HG03139 (cell line): ENCODE measurements around the gene HBZ.
"Not testable (repeated sequence)": the region's sequence is repeated elsewhere in the genome, so short reads cannot be mapped to it uniquely, and the experiment has no call there.

Experiments
- ATAC-seq: cut with Tn5 transposase; IDR thresholded peaks from one replicate; pipeline ENCODE4 v1.9.1; 2021; ENCODE audit not compliant: unreplicated experiment

The HBZ gene

DNA sequence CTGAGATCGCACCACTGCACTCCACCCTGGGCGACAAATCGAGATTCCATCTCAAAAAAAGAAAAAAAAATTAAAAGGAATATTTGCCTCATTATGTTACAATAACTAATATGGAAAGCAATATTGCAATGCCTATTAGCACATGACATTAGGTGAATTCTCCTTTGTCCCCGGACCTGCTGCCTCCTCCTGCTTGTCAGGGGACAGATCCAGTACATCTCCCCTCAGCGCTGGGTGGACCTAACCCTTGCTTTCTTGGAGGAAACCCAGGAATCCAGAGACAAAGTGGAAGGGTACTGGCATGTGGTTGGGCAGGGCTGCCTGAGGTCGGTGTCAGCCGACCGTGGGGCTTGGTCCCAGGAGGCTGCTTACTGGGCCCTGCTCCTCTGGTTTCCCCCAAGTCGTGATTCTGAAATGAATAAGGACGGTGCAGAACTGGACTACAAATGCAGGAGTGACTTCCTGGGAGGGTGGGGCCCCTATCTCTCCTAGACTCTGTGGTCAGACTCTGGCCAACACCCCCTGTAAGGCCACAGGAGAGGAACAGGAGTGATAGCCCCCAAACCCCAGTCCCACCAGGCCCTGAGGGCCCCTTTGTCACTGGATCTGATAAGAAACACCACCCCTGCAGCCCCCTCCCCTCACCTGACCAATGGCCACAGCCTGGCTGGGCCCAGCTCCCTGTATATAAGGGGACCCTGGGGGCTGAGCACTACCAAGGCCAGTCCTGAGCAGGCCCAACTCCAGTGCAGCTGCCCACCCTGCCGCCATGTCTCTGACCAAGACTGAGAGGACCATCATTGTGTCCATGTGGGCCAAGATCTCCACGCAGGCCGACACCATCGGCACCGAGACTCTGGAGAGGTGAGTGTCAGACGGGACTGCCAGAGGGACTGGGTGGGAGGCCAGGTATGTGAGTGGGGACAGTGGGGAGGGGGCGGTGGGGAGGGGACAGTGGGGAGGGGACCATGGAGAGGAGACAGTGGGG lies at the start of gene HBZ:
Gene HBZ (plus strand): TSS at position 504 of the 988 bp plus-strand sequence. CDS start 266 bp downstream, at position 770.
- ATAC-seq: no peak

DNA sequence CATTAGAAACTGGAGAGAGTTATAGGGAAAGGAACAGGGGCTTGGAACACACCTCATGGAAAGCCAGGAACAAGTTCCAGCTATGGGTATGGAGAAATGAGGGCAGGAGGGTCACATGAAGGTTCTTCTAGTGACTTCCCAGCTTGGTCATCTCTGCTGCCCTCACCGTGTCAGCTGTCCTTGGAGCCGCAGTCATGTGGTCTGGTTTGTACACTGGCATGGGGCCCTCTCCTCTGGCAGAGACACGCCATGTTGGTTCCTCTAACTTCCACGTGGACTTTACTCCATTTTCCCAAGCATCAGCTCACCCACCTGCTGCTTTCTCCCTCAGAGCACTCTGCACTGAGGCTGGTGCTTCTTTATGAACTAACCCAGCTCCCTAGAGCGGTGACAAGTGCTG lies 48.1 kb upstream of the HBZ start:
- no peak for ATAC-seq

DNA sequence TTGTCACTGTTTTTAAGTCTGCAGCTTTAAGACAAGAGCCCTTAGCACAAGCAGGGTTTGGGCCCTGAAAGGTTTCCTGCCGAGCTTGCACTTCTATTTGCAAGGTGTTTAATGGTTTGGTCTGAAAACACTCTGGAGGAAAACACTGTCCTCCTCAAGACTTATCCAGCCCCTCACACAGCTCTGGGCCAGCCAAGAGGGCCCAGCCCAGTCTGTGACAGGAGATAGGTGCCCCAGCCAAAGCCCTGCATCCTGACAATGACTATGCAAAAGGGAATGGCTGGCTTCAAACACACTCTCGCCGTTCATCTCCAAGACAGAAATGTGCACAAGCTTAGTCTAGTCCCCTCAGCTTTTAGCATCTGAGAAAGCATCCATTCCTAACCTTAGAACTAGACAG lies 47.5 kb upstream of the HBZ start:
- ATAC-seq: no peak

DNA sequence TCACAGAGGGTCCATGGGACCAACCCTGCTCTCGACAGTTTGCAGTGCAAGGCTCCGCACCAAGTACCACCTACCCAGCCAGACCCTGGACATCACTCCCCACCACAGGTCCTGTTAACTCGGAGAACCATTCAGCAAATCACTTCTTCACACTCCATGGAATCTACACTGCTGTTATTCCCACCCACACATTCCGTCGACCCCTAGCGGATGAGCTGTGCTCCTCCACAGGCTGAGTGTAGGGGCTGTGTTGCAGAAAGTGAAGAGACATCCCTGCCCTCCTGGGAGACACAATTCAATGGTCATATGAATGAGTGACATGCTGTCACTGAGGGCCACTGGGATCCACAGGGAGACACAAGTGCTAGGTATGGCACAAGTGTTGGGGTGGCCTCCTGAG lies 46.9 kb upstream of the HBZ start:
- no peak for ATAC-seq

DNA sequence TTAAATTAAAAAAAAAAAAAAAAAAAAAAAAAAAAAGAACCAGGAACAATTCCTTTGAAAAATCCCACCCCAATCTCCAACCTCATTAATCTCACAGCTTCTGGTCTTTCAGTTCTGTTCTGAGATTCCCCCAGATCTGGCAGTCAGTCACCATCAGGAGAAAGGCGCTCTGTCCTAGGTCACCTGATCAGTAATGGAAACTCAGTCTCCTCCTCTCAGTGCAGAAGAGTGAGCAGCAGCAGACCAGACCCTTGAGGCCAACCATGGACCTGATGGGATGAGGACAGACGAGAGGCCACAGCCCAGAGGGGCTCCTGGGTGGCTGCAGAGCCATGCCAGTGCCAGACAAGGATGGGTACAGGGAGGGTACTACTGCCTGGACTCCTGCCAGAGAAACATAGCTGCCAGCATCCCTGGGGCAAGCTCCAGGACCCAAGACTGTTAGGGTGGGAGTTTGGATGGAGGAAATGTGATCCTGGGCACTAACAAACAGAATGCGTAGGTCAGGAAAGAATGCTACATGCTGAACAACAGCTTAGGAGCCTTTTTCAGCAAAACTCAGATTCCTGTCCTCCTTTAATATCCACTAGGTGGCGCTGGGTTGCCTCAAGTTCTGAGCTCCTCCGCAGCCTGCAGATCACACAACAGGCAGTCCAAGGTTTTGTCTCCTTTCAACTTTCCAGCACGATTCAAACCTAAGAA lies 45.7 kb upstream of the HBZ start:
- no peak for ATAC-seq

DNA sequence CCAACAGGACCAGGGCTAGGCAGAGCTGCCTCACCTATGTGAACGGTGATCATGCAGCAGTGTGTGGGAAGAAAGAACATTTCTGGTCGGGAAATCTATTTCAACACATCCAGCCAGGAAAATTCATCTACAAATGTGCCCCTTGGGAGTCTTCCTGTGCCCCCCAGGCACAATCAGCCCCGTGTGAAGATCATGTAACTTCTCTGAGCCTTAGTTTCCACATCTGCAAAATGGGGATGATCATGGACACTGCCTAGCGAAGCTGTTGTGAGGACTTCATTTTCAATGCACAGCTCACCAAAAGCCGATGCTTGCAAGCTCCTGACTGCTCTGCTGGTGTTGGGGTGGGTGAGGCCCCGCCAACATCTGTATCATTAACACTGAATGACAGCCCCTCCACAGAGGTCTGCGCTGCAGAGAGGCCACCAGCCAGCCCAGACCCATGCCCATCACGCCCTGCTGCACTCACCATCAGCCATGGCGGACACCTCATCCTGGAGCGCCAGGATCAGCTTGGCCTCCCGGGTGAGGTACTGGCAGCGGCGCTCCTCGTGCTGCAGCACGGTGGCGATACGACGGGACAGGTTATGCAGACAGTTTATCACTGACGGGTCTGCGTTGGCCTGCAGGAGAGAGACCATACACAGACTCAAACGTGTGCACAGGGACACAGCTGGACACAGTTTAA lies 40.1 kb upstream of the HBZ start:
- no peak for ATAC-seq

DNA sequence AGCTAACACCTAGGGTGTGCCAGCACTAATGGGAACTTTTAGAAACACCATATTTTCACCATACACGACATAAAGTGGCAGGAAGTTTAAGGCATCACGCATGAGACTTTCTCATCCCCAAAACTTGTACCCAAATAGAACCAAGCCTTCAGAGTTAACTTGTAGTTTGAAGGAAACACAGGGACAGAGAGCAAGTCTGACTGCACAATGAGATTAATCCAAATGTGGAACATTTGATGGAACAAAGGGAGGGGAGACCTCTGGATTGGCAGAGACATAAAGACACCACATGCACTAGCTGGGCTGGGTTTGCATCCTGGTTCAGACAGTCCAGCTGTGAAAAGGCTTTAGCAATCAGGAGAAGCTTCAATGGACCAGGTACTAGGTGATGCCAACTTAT lies 38.1 kb upstream of the HBZ start:
- ATAC-seq: no peak

DNA sequence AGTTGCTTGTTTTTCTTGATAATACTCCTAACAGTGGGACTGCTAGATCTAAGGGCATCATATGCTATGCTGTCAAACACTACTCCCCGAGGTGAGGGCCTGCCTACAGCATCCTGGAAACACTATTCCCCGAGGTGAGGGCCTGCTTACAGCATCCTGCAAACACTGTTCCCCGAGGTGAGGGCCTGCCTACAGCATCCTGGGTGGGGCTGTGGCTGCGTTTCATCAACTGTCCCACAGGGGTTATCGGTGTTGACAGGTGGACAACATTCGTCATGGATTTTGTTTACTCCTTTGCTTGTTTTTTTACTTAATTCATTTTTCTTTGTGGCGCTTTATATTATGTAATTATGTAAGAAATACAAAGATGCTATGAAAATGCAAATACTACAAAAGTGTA lies 36.4 kb upstream of the HBZ start:
- no peak for ATAC-seq

DNA sequence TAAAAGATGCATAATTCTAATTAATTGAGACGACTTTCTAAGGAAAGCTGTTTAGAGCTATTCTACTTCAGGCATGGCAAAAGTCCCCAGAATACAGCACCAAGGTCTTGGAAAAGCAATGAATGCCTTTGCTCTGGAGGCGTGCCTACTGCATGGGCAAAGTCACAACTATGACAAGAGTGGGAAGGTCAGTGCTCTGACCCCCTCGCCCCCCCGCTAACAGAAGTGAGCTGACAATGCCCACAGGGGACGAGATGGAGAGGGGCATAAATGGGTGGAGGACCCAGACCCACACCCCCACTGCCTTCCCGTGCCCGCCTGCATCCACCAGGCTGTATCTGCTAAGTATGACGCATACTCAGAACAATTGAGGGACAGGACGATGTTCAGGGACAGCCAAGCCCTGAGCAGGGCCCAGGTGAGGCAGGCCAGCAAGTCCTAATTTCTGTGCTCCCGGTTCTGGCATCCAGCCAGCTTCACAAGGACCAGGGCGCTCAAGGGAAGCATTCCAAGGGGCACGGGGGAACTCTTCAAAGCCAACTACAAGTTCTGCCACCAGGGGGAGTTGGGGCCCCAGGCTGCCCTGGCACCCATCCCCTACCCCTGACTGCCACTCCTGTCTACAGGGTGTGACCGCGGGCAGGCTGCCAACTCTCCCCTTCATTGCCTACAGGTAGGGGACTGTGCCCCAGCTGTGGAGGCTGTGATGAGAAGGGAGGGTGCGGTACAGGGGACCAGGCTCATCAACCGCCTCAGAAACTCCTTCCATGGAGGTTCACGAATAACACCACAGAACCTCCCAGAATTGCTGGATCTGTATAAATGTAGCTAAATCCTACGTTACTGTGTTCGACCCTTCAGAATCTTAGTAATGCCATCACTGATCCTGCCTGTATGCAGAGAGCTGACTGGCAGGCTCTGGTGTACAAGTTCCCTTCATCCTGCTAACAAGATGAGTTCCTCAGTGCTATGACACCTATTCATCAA lies 34.8 kb upstream of the HBZ start:
- ATAC-seq: no peak

DNA sequence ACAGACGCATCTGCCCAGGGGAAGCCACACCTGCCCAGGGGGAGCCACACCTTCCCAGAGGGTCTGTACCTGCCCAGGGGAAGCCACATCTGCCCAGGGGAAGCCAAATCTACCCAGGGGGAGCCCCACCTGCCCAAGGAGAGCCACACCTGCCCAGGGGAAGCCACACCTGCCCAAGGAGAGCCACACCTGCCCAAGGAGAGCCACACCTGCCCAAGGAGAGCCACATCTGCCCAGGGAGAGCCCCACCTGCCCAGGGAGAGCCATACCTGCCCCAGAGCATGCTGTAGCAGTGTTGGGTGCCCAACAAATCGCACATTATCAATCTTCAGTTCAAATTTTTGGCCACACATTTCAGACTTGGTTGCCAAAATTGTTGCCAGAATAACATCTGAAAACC lies 33.6 kb upstream of the HBZ start:
- ATAC-seq: no peak

DNA sequence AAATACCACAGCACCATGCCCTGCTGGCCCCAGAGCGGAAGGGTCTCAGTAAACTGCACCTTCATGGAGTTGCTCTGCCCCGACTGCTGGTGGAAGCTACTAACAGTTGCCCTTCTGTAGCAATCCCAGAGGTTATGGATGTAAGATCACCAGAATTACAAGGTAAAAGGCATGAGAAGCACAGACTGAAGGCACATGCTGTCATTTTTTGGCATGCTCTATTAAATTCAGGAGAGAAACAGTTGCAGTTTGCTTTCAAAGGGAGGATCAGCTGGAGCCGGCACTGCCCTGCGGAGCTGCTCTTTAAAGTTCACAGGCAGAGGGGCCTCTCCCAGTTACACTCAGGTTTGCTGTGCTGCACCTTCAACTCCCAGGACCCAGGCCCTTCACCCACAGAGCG lies 33.1 kb upstream of the HBZ start:
- no peak for ATAC-seq

DNA sequence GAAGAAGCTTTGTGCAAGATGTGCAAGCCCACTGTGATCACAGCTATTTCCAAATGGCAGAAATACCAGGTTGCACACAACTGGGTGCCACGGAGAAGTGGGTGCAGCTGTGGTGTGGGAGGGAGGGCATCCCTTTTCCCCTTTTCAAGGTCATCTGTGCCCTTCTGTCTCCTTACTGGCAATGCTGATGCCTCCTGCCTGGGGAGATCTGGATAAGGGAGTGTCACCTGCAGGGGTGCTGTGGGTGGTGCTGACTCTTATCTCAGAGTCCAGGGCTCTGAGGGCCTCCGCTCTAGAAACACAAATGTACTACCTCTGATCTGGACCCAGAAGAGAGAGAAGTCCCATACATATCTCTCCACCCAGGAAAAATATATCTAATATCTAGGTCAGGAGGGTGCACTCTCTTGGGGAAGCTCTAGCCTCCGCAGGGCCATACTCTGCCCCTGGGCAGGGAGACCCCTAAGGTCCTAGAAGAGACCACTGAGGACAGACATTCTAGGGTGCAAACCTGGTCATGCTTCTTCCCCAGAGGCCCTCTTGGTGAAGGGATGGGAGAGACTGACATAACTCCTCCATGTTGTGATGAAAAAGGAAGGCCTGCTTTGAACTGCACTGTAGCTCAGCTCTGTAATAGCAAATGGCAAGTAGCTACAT lies 32.5 kb upstream of the HBZ start:
- ATAC-seq: no peak

DNA sequence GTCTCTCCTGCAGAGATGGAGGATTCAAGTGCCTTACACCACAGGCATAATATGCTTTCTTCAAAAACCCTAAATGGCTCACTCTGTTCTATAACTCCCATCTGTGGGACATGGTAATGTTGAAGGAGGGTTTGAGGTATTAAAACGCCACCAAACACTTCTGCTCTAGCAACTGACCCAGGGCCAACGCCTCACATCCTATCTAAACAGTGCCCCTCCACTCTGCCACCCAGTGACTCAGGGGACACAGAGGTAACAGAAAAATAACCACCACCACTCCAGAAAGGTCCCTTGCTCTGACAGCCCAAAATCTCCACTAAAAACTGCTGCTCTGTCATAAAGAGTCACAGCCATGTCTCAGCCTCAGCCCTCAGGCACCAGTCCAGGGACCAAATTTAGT lies 31.7 kb upstream of the HBZ start:
- no peak for ATAC-seq

DNA sequence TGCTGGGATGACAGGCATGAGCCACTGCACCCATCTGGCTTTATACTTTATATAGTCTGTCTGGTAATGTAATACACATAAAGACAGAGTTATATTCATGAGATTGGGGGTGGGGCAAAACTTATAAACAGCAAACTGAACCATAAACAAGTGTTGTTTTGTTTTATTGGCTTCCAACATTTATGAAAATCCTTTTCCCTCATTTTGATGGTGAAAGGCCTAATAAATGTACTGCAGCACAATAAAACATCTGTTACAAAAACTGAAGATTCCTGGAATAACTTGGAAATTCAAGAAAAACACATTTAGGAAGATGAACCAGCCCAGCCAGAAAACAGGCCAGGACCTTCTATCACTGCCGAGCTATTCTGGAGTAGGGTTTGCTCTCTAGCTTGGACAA lies 30.1 kb upstream of the HBZ start:
- ATAC-seq: no peak

DNA sequence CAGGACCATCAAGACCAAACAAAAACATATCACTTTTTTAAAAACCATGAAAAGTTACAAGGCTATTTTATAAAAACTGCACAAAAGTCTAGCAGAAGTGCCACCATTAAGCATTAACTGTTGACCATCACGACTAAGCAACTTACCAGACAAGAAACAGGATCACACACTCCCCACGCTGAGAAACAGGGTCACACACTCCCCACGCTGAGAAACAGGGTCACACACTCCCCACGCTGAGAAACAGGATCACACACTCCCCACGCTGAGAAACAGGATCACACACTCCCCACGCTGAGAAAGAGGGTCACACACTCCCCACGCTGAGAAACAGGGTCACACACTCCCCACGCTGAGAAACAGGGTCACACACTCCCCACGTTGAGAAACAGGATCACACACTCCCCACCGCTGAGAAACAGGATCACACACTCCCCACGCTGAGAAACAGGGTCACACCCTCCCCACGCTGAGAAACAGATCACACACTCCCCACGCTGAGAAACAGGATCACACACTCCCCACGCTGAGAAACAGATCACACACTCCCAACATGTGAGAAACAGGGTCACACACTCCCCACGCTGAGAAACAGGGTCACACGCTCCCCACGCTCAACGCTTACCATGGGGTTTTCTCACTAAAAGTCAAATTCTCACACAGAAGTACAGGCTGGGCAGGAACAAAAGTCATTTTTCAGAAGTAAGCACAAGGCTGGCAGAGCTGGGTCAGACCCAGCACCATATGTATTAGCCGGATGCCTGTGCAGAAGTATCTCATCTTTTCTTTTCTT lies 28.7 kb upstream of the HBZ start:
- not testable (repeated sequence) for ATAC-seq

DNA sequence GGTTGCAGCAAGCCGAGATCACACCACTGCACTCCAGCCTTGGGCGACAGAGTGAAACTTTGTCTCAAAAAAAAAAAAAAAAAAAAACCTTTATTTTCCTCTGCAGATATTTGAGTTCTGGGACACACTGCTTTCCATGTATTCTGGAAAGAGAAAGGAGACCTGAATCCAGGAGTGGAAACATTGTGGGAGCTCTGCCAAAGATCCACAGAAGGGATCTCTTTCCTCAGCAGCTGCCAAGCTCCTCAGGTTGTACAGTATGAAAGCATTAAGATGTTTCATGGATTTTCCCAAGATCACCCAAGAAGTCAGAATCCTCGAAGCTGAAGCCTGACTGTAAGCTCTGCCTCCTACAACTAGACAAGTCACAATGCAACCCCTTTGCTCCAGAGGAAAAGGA lies 27.4 kb upstream of the HBZ start:
- ATAC-seq: no peak

DNA sequence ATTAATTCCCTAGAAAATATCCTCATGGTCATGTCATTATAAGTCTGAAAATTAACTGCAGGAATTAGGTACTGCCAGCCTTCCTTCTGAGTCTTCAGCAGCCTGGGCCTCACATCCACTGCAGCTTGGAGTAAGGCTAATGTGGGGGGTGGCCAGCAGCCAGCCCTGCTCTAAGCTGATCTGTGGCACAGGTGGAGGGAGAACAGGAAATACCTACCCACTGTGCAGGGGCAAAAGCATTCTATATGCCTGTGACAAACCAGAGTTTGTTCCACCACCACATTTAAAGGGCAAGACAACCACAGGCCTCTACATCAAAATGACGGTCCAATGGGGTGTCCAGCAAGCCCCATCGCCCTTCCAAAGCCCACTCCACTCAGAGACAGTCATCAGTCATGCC lies 23.4 kb upstream of the HBZ start:
- no peak for ATAC-seq

DNA sequence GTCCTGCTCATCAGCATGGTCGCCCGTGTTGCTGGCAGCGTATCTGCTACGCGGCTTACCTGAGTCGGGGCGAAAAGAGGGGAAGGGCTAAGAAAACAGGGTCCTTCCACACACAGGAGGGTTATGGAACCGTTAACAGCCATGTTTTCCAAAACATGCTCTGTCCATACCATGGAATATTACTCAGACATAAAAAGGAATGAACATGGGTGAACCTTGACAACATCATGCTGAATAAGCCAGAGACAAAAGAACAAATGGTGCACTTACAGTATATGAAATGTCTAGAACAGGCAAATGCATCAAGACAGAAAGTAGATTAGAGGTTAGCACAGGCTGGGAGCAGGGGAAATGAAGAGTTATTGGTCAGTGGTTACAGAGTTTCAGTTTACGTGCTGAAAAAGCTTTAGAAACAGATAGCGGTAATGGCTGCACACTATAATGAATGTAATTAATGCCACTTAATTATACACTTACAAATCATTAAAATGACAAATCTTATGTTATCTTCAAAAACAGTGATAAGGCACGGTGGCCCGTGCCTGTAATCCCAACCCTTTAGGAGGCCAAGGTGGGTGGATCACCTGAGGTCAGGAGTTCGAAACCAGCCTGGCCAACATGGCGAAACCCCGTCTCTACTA lies 21.8 kb upstream of the HBZ start:
- ATAC-seq: no peak

DNA sequence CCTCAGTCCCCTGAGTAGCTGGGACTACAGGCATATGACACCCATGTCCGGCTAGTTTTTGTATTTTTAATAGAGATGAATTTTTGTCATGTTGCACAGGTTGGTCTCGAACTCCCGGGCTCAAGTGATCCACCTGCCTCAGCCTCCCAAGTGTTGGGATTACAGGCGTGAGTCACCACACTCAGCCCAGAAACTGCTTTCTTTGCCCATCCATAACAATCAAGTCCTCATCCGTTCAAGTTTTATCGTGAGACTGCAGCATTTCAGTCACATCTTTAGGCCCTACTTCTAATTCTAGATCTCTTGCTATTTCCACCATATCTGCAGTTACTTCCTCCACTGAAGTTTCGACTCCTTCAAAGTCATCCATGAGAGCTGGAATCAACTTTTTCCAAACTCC lies 20.3 kb upstream of the HBZ start:
- no peak for ATAC-seq
